Measurements from ENCODE around the gene SZRD1.

The SZRD1 gene

DNA sequence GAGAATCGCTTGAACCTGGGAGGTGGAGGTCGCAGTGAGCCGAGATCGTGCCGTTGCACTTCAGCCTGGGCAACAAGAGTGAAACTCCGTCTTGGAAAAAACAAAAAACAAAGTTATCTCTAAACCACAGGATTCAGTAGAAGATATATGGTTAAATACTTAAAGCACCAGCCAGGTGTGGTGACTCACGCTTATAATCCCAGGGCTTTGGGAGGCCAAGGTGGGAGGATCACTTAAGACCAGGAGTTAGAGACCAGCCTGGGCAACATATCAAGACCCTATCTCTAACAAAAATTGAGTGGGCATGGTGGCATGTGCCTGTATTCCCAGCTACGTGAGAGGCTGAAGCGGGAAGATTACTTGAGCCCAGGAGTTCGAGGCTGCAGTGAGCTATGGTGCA is 79.1 kb downstream of the SZRD1 start:
- Histone ChIP-seq H3K27me3 (ENCODE audit: insufficient read depth, low read length, poor library complexity, severe bottlenecking) (no peaks in the 10 kb centered on the region), H3K9ac (ENCODE audit: low read depth, low read length, poor library complexity, severe bottlenecking) (no peak overlapping the region), H3K9me3 (ENCODE audit: insufficient read depth, low read depth, low read length) (no peaks in the 10 kb centered on the region), H3F3A (ENCODE audit: low read depth) (no peaks in the 10 kb centered on the region), H3K4me2 (ENCODE audit: low read depth, low read length, poor library complexity, severe bottlenecking) (no peak overlapping the region), H3K4me3 (ENCODE audit: low read length, poor library complexity, severe bottlenecking) (no peak overlapping the region), H2AFZ (ENCODE audit: low read length) (no peak overlapping the region), H3K36me3 (ENCODE audit: insufficient read depth, low read length) (peaks cover 48% of the 10 kb centered on the region; the same call in 1 of the 2 replicates), H3K4me1 (ENCODE audit: insufficient read depth, low read length, poor library complexity, severe bottlenecking) (peaks cover 18% of the 10 kb centered on the region), H3K9me2 (replicated peaks; ENCODE audit: low read depth, low read length) (no peaks in the 10 kb centered on the region), H4K20me1 (ENCODE audit: insufficient read depth, low read length, poor library complexity, severe bottlenecking) (peaks cover 23% of the 10 kb centered on the region), H3K79me2 (ENCODE audit: insufficient read depth, low read length) (peaks cover 34% of the 10 kb centered on the region)
- TF ChIP-seq, protein P1, sequence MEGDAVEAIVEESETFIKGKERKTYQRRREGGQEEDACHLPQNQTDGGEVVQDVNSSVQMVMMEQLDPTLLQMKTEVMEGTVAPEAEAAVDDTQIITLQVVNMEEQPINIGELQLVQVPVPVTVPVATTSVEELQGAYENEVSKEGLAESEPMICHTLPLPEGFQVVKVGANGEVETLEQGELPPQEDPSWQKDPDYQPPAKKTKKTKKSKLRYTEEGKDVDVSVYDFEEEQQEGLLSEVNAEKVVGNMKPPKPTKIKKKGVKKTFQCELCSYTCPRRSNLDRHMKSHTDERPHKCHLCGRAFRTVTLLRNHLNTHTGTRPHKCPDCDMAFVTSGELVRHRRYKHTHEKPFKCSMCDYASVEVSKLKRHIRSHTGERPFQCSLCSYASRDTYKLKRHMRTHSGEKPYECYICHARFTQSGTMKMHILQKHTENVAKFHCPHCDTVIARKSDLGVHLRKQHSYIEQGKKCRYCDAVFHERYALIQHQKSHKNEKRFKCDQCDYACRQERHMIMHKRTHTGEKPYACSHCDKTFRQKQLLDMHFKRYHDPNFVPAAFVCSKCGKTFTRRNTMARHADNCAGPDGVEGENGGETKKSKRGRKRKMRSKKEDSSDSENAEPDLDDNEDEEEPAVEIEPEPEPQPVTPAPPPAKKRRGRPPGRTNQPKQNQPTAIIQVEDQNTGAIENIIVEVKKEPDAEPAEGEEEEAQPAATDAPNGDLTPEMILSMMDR (conservative IDR thresholded peaks at IDR 0.05; ENCODE audit: low read length): no peak
- TF ChIP-seq EZH2phosphoT487 (IDR thresholded peaks at IDR 0.05; ENCODE audit: borderline replicate concordance): no peak

DNA sequence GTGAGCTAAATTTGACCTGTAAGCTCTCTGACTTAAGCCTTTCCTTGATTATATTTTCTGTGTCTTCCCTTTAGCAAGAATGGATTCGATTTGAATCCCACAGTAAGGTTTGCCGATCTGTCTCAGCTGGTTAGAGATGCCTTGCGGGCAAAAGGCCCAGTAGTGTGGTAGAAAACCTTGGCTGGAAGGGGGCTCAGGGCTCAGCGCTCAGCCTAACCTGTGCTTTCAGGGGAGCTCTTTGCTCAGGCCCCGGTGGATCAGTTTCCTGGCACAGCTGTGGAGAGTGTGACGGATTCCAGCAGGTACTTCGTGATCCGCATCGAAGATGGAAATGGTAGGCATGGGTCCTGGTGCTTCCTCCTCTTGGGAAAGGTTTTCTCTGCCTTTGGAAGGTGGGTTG is 80.6 kb downstream of the SZRD1 start:
- Histone ChIP-seq H3K9me2 (replicated peaks; ENCODE audit: low read depth, low read length) (no peaks in the 10 kb centered on the region), H3F3A (ENCODE audit: low read depth) (no peaks in the 10 kb centered on the region), H3K79me2 (ENCODE audit: insufficient read depth, low read length) (peaks cover 23% of the 10 kb centered on the region), H3K4me3 (ENCODE audit: low read length, poor library complexity, severe bottlenecking) (no peak overlapping the region), H3K9ac (ENCODE audit: low read depth, low read length, poor library complexity, severe bottlenecking) (no peak overlapping the region), H3K36me3 (ENCODE audit: insufficient read depth, low read length) (peaks cover 62% of the 10 kb centered on the region; the same call in 1 of the 2 replicates), H3K27me3 (ENCODE audit: insufficient read depth, low read length, poor library complexity, severe bottlenecking) (no peaks in the 10 kb centered on the region), H2AFZ (ENCODE audit: low read length) (no peak overlapping the region), H3K4me2 (ENCODE audit: low read depth, low read length, poor library complexity, severe bottlenecking) (no peak overlapping the region), H4K20me1 (ENCODE audit: insufficient read depth, low read length, poor library complexity, severe bottlenecking) (peaks cover 9% of the 10 kb centered on the region), H3K4me1 (ENCODE audit: insufficient read depth, low read length, poor library complexity, severe bottlenecking) (peaks cover 3% of the 10 kb centered on the region), H3K9me3 (ENCODE audit: insufficient read depth, low read depth, low read length) (no peaks in the 10 kb centered on the region)
- TF ChIP-seq EZH2phosphoT487 (IDR thresholded peaks at IDR 0.05; ENCODE audit: borderline replicate concordance): no peak
- TF ChIP-seq, protein P1 (conservative IDR thresholded peaks at IDR 0.05; ENCODE audit: low read length): no peak
